GM18499 (cell line): Measurements from ENCODE around the gene FBXO21.

Source experiments
- ATAC-seq: cut with Tn5 transposase; IDR thresholded peaks from one replicate; pipeline ENCODE4 v1.9.1; 2021; ENCODE audit warnings: moderate number of reproducible peaks; ENCODE audit not compliant: insufficient read depth, unreplicated experiment

The FBXO21 gene

DNA sequence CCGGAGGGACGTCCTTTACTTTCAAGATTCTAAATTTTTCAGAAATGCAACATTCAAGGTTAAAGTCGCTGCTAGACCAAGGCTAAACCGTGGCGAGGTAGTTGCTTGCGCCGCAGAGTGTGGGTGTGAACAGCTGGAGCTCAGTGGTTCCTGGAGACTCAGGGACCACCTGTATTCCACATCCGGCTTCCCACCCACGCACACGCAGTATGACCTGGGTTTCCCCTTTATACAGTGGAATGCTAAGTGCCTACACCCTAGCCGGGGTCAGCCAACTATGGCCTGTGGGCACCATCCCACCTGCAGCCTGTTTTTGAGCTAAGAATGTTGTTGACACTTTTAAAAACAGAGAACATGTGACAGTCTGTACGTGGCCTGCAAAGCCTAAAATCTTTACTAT is 48.2 kb downstream of the FBXO21 start:
- ATAC-seq, result no peak

DNA sequence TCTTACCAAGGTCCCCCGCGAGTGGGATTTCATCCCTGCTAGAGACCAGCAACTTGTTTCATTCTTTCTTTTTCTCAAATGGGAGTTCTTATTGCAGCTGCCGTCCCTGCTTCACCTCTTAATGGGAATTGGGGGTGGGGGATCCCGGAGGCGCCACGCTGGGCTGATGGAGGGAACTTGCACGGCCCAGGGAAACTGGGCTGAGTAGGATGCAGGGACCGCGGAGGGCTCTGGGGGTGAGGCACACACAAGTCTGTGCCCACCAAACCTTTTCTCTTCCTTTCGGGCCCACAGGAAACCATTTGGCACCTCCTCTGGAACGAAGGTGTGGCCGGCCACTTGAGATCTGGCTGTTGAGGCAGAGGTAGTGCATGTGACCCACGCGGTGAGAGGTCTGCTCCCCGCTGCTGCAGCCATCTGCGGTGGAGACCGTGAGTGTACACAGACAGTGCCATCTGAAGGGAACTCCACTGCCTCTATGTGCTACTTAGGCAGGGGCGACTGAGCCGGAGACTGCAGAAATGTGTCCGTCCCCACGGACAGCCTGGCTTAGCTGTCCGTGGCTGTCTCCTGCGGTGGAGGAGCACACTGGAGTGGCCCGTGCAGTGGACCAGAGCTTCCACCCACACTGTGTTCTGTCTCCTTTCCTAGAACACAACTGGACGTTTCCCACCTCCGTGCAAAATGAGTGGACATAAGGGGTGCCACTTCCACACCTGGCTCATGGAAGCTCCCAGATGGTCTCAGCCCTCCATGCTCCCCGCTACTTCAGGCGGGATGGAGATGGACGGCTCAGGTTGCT is 49.0 kb downstream of the FBXO21 start:
- ATAC-seq, result no peak

DNA sequence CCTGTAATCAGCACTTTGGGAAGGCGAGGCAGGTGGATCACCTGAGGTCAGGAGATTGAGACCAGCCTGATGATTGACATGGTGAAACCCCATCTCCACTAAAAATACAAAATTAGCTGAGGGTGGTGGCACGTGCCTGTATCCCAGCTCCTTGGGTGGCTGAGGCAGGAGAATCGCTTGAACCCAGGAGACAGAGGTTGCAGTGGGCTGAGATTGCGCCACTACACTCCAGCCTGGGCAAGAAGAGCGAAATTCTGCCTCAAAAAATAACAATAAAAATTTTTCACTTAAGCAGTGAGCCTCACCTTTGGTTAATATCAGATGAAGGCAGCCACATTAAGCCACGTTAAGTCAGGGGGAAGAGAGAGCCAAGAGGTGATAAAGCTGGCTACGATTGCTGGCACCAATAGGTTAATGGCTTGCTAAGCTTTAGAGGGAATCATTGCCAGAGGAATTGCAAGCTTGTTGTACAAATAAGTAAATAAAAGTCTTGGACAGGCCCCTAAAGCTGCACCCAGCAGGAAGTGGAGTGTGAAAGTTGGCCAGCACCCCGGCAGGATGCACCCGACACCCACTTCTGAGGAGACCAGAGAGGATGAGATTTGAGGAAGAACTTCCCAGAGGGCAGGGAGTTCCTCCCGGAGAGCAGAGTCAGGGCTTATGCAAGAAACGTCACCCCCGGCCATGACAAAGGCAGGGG is 49.7 kb downstream of the FBXO21 start:
- ATAC-seq, result no peak

DNA sequence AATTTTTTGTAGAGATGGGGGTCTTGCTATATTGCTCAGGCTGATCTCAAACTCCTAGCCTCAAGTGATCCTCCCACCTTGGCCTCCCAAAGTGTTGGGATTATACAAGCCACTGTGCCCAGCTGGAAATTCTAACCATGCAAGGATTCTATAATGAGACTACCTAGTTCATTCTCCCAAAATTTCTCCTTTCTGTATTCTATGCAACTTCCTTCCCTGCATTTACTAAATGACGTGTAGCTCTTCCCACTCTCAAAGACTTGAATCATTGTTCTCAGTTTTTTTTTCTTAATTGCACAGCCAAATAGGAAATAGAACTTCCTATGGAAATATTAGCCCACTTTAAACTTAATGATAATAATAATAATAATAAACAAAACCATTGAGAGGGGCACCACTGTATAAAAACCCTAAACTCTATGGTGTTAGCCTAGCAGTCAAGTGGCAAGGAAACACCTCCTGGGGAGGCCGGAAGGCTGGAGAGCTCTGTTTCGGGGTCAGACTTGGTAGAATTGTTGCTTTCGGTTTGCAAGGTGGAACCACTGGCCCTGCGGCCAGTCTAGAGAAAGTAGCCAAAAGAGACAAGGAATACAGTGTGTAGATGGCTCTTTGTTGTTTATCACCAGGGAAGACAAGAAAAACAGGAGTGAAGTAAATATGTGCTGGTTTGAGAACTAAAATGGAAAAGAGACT is 51.1 kb downstream of the FBXO21 start:
- ATAC-seq, result no peak

DNA sequence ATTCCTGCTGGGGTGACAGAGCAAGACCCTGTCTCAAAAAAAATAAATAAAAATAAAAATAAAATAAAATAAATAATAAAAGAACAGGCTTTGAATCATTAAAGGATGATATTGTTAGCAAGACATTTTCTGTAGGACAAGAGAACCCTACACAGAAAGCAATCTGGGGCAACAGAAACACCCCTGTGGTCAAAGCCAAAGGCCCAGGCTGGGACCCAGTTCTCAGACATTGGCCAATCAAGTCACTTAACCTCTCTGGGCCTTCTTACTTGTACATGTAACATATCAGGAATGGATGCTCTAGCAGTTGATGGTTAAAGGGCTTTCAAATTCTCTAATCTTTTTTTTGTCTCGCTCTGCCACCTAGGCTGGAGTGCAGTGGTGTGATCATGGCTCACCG is 55.5 kb downstream of the FBXO21 start:
- no peak for ATAC-seq

DNA sequence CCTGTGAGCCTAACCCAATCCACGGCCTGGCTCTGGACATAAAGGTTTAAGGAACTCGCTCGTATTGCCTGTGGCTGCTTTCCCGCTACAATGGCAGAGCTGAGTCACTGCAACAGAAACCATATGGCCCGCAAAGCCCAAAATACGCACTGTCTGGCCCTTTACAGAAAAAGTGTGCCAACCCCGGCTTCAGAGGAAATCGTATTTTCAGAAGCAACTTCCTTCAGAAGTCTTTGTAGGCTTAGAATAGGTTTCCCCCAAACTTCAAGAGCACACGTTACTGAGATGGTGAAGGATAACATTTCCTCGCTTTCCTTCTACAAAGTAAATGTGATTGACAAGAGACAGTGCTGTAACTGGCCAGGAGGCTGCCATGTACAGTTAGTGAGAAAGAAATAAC is 56.2 kb downstream of the FBXO21 start:
- no peak for ATAC-seq

DNA sequence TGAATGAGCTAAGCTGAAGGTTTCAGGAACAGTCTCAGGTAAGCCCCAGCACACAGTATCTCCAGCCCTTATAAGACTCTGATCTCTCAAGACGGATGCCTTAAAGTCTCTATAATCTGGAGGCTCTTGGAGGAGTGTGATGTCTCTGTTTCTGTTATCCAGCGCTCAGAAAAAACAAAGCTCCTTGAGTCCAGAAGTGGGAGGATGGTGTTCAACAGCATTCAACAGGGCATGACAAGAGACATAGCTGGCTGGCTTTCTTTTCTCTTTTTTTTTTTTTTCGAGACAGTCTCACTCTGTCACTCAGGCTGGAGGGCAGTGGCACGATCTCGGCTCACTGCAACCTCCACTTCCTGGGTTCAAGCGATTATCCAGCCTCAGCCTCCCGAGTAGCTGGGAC is 59.5 kb downstream of the FBXO21 start:
- ATAC-seq, result no peak

DNA sequence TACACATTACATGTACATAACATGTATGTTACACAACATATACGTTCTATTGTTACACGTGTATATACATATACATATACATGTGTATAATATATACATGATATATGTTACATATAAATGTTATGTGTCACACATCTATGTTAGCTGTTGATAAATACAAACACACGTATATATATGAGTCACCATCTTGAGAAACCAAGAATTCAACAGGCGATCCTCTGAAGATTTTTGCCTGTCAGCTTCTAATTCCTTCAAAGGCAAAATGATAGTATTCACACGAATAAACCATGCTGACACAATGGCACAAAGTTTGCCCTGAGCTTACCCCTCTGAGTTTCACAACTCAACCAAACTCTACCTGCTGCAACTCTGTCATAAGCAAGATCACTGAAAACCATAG is 60.9 kb downstream of the FBXO21 start:
- ATAC-seq, result no peak

DNA sequence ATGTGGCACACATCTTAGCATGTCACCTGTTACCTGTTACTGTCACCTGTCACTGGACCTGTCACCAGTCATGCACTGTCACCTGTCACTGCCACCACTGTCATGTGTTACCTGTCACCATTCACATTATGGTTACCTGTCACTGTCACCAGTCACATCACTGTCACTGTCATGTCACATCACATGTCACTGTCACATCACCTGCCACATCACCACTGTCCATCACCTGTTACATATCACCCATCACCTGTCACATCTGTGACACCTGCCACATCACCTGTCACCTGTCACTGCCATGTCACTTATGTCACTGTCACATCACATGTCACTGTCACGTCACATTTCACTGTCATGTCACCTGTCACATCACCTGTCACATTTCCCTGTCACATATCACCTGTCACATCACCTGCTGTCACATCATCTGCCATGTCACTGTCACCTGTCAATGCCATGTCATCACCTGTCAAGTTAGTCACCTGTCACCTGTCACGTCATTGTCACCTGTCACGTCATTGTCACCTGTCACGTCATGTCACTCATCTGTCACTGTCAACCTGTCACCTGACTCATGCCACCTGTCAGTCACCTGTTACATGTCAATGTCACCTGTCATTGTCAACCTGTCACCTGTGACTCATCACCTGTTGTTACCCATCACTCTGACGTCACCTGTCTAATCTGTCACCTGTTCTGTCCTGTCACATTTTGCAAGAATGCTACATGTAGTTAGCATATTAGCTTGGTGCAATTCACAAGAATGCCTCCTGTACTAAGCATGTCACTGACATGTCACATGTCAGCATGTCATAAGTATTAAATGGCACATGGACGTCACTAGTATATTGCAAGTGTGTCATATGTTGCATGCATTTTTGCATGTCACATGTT is 62.1 kb downstream of the FBXO21 start:
- no peak for ATAC-seq

DNA sequence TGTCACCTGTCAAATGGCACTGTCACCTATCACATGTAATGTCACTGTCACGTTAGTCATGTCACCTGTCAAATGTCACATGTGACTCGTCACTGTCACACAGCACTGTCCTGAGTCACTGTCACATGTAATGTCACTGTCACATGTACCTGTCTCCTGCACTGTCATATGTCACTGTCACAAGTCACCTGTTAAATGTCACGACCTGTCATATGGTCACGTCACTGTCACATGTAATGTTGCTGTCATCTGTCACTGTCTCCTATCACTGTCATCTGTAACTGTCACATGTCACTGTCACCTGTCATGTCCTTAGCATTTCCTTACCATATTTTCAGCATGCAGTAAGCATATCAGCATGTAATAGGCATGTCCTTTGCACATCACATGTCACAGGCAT is 63.9 kb downstream of the FBXO21 start:
- no peak for ATAC-seq

DNA sequence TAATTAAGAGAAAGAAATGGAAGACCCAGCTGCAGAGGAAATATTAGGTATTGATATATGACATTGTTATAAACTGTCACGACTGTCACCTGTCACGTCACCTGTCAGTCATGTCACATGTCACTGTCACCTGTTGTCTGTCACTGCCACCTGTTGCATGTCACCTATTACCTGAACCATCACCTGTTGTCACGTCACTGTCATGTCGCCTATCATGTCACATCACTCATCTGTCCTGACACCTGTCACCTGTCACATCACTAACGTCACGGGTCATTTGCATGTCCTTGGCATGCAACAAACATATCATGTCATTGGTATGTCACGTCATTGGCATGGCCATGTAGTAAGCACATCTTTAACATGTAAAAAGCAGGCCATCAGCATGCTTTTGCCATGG is 64.5 kb downstream of the FBXO21 start:
- no peak for ATAC-seq

DNA sequence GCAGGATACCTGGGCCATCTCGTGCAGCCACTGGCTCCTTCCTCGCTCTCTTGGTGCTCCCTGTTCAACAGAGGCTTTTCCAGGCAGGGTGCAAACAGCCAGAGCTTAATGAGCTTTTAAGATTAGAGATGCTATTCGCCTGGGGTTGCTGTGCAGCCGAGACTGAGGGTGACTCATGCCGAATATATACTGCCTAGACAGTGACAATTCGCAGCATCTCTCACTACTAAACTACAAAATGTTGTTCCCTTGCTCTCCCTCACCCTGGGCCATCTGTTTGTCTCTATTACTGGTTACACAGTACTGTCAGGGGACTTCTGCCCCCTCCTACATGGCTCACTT is 65.0 kb downstream of the FBXO21 start:
- ATAC-seq, result no peak

DNA sequence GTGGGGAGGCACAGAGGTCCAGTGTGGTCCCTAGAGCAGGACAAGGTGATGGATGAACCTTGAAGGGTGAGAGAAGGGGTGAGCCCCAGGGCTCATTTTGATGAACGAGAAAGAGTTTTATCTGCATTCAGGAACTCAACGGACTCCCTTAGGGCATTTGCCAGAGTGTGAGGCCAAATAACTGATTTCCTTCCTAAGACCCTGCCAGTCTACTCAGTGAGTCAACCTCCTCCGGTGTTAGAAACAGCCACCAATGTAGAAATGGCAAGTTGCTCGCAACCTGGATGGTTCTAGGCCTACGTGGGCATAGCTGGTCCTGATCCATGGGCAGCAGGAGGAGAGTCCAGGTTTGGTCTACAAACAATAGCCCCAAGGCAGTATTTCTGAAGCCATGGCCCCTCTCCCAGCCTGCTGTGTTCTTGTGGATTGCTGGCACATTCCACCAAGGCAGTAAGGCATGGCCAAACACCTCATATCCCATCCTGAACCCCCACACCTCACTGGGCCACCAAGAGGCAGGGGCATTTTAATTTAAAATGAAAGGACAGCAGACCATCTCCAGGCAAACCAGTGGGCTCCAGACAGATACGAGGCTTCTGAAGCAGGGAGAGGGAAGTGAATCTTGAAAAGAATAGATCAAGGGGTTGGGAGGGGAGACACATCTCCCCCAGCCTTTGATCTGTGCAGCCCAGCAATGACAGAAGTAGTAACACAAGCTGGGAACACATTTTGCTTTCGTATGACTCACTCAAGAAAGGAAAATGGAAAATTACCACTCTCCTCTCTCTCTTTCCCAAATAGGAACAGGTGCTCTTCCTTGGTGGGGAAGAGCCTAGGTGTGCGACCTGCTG is 65.6 kb downstream of the FBXO21 start:
- no peak for ATAC-seq

DNA sequence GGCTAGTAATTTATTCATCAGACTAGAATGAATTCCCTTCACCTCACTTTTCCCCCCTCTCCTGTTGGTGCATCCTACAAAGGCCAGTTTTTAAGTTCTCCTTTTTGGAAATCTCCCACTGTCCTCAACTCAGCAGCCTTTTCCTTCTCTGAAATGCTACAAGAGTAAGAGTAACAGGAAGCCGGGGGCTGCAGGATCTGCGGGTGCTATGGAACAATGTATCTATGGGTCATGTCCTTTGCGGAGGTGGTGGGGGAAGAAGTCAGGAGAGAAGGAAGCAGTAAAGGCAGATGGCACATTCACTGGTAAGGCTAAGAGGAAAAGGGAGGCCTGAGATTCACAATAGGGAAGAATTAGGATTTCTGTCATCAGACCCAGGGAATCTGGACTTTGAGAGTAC is 68.8 kb downstream of the FBXO21 start:
- ATAC-seq, result no peak

DNA sequence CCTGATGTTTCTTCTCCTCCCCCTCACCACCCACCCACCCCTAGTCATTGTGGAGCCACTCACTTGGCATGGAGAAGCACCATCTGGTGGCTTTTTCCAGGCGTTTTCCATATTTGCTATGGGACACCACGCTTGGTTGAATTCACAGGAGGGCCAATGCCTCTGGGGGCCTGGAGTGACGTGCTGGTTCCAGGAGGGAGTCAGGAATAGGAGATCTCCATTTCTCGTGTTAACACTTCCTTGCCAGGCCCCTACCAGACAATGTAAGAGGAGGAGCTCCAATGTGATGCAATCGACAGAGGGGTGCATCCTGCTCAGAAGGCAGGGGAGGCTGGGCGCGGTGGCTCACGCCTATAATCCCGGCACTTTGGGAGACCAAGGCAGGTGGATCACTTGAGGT is 69.5 kb downstream of the FBXO21 start:
- no peak for ATAC-seq

DNA sequence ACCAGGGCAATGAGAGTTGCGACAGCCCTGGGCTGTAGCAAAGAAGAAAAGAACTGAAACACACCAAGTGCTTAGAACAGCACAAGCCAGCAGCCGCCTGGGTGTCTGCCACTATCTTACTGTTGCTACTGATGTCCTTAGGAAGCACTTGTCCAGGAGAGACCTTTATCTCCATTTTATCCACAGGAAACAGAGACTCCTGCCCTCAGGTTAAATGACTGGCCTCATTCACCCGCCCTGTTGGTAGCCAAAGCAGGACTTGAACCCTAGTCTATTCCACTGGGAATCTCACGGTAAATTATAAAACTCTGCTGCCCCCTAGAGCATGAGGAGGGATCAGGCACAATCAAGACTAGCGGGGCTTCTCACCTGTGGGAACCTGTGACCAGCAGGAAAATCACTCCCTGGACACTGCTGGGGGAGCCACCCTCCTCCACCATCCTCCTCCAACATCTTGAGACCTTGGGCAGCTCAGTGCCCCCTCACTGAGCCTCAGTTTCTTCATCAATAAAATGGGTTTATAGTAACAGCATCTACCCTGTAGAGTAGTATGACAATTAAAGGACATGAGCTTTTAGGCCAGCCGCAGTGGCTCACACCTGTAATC is 70.6 kb downstream of the FBXO21 start:
- ATAC-seq, result no peak

DNA sequence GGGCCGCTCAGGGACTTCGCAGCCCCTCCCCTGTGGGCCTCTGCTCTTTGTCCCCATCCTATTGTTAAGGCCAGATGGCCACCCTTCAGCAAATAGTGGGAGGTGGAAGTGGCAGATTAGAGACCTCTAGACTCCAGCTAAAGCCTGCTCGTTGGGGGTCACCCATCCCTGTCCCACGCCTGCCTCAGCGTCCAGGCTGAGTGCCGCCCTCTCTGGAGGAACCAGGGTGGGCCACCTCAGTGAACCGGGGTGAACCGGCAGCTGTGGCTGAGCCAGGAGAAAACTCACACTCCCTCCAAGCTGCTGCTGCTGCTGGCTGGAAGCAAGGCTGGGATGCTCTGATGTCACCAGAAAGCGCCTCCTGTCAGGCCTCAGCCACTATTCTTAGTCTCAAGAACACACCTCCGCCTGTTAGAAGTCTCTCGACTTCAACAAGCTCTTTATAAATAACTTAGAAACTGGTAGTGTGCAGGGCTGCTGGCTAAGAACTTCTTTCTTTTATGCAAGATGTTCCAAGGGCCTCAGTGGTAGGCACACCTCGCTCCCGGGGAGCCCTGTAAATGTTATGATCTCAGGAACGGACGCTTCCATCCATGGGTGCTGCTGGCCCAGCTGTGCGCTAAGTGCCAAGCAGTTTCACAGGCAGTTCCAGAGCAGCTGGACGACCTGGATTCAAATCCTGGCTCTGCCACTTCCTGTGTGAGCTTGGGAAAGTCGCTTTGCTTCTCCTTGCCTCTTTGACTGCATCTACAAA is 71.3 kb downstream of the FBXO21 start:
- no peak for ATAC-seq

DNA sequence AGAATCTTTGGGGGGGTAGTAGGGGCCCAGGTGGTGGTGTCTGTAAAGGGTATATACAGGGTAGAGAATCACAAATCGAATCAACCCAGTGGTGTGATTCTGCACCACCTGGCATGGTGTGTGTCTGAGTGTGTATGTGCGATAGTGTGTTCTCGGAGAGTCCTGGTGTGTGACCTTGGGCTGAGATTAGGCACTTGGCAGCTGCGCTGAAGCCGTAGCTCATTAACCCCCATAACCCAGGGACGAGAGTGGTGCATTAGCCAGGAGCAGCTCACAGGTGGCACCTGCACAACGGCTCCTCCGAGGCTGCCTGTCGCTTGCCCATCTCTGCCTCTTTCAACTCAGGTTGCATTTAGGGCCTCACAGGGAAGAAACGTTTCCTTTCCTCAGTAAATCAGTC is 75.5 kb downstream of the FBXO21 start:
- ATAC-seq, result no peak

DNA sequence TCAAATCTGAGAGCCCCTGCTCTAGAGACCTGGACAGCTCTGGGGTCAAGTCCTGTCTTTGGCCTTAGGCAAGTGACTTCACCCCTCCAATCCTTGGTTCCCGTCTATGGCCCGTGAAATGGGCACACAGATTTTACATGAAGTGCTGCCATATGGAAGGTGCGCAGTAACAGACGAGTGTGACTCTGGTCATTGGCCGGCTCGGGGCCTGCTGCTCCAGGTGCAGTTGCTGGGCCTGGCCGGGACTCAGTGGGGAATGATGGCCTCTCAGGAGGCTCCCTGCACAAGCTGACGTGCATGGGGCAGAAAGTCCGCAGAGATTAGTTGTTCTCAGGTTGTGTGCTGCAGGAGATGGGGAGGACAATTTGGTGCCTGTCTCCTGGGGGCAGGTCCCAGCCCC is 77.0 kb downstream of the FBXO21 start:
- ATAC-seq, result no peak
